Measurements from ENCODE around the gene SGCD.

Gene SGCD

DNA sequence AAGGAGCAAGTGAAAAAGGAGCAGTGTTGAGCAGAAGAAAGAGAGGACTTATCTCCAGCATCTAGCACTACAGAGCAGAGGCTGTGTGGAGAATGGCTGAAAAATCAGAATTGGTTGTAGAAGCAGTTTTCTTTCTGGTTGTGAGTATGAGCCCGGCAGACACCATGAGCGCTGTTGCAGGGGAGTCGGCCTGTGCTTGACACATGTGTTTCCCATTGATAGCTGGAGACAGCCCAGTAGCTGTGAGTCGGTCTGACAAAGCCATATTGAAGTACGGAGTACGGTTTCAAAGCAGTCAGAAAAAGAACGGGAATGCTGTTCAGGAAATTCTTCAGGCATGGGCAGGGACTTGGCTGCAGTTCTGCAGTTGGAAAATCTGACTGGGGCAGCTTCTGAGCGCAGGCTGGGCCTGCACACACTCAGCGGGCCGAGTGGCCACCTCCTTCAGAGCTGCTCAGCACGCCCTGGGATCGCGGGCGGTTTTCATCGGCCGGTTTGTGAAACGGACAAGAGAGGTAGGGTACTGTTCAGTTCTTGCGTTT lies at the start of gene SGCD:
TSS of gene SGCD (plus strand) at position 447 of the 542 bp plus-strand sequence.
- no peak for DNase-seq

DNA sequence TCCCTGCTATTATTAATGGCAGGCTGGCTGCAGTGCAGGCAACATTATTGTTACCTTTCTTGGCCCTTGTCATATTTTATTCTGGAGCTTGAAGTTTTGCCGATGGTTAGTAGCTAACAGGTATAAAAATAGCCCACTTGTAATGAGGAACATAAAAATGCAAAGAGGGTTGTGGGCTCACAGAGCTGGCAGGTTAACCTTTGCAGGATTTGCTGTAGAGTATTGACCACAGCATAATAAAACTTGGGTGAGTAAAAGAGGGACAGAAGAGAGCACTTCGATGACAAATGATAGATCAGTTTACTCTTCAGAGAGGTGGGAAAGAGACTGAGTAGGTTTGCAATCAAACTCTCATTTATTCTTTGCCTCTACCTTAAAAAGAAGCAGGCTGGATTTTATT lies 49.7 kb upstream of the SGCD start:
- no peak for DNase-seq

GRCh38 chr5:156295431-156295830 lies 31.5 kb upstream of the SGCD start:
- DNase-seq: no peak

DNA sequence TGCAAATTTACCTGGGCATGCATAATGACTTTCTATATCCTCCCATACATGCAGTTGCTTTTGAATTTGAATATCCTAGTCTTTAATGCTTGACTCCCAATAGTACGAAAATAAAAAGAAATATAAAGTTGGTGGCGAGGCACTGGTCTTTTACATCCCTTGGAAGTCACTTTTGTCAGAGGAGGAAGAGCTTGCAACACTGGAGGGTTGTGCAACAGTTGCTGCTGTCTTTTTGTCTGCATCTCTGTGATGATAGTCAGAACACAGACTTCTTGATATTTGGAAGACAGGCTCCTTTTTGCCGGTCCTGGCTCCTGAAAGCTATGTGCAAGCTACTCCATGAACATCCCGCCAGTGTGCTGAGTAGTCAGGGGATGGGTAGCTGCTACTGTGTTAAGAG lies 16.8 kb upstream of the SGCD start:
- DNase-seq: no peak

DNA sequence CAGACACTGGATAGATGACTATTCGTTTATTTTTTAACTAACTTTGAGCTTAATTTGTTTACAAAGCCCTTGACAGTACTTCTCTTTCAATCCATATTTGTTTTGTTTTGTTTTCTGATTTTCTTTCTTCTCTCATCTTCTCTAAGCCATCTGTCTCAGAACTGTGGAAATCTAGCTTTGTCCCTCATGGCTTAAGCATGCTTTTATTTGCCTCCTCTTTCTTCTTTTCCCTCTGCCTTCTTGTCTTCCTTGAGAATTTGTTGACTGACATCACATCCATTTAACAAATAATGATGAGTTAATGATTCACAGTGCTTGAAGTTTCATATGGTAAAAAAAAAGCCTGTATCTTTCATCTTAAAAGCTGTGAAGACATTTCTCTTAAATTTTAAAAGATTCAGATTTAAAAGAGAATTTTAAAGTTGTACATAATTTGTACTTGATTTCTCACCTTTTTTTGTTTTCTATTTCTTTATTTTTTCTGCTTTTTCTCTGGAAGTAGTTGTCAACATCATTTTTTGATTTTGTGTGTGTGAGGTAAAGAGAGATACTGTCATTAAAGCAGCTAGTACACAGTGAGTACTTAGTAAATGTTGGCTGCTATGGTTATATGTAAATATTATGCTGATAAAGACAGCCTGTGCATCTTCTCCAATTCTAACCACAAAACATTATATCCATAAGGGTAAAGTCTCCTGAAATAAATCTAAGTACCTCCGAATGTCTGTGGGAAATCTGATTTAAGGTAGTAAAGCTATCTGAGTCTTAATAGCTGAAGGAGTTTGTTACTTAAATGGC lies 13.9 kb upstream of the SGCD start:
- no peak for DNase-seq

- DNase-seq: no peak
Measured at GRCh38 chr5:156314416-156314815, 12.5 kb upstream of the SGCD start.

DNA sequence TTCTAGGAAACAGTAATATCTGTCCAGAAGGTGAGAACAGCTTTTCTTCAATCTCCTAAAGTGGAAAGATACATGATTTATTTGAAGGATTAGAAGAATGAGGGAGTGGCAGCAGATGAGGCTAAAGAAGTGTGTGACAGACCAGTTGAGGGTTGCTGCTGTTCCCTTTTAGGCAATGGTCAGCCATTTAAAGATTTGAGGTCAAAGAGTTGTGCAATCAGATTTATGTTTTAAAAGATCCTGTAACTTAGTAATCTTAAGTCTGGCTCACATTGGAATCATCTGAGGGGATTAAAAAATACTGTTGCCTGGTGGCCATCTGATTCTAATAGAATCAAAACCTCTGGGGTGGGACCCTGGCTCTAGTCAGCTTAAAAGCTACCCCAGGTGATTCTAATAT lies 4.3 kb upstream of the SGCD start:
- no peak for DNase-seq

DNA sequence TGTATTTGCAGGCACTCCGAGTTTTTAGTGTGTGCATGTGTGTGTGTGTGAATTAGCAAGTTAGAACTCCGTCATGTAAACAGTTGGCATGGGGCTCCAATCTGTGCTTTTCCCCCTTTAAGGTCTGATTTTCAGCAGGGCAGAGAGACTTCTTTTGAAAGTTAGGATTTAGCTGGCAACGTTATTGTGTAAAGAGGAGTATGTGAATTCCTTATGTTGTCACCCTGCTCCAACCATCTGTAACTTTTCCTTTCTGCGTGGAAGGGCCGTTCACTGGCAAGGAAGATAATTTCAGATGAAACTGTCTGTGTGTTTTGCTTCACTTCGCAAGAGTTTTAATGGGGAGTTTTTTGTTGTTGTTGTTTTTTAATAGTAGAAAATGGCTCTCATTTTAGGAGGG lies 332 bp downstream of the SGCD start:
- DNase-seq: no peak

DNA sequence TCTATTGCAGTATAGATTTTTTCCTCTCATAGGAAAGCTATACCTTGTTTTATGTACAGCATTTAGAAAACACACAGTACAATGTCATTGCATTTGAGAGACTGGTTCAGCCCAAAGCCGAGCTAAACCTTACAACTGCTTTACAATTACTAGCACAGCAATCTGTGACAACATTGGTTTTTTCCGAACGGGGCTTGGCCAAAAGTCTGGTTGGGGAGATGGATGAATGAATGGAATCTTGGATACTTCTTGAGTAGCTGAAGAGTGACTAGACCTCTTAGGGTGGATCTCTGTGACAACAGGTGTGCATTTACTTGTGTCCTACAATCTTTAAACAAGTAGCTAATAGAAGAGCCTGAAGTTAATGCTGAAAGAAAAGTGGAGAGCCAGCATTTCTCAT lies 1.2 kb downstream of the SGCD start:
- DNase-seq: no peak

- no peak for DNase-seq
Measured at GRCh38 chr5:156328766-156329165, 1.8 kb downstream of the SGCD start.

DNA sequence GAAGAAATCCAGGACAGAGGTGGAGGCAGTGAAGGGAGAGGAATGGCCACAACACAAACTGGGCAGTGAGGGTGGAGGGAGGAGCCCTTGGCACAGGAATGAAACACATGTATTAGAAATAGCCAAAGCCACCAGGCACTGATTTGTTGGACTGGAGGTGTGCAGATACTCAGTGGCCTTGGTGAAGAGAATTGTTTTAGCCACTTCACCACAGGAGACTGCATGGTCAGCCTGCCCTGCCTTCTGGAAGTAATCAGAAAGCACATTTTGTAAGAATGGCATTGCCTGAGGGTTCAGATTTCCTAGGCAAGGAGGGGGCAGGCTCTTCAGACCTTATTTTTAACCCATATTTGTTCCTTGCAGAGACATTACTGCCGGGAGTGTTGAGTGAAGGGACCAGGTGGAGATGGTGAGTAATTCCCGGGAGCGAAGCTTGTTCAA lies 2.2 kb downstream of the SGCD start:
- DNase-seq: no peak

- DNase-seq: no peak
Measured at GRCh38 chr5:156330141-156330870, 3.3 kb downstream of the SGCD start.

- DNase-seq: no peak
Measured at GRCh38 chr5:156331181-156331580, 4.2 kb downstream of the SGCD start.

- no peak for DNase-seq
Measured at GRCh38 chr5:156331845-156332244, 4.9 kb downstream of the SGCD start.

GRCh38 chr5:156332245-156332644 lies 5.3 kb downstream of the SGCD start:
- no peak for DNase-seq

DNA sequence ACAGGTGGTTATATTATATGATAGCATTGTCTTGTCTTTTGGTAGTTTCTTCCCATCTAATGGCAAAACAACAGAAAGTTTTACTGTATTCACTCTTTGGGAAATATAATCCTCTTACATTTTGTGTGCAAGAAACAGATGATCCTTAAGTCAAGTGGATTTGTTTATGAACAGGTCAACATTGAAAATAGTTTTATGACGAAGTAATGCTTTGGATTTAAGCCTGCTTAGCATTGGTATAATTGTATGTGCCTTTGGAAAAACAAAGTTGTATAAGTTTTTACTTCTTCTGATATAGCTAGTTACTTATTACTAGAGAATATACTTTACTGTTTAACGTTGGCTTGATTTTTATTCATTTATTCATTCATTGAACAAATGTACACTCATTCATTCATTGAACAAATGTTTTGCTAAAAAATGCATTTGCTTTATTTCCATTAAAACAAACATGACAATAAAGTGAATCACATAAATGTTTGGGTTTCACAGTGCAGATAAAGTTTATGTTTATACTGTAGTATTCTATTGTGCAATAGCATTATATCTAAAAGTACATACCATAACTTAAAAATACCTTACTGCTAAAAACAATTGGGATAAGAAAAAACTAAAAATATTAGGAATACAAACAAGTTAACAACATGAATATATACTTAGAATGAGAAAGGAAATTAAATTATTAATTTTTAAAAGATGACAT lies 12.3 kb downstream of the SGCD start:
- DNase-seq: no peak

- no peak for DNase-seq
Measured at GRCh38 chr5:156340893-156341292, 13.9 kb downstream of the SGCD start.

DNA sequence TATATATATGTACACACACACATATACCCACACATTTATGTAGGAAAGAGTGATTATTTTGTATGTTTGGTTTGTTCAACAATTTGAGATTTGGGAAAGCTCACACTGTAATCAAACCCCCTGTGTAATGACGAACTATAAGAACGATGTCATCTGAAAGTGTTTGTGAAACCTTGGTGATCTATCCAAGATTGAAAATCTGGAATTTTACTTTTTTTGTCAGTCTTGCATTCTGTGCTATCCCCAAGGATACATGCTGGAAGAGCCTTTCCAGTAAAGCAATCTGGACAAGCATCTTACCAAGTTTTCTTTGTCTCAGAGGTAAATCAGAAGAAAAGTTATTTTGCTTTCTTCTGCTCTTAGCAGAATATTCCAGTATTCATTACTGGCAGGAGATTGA lies 23.3 kb downstream of the SGCD start:
- no peak for DNase-seq

DNA sequence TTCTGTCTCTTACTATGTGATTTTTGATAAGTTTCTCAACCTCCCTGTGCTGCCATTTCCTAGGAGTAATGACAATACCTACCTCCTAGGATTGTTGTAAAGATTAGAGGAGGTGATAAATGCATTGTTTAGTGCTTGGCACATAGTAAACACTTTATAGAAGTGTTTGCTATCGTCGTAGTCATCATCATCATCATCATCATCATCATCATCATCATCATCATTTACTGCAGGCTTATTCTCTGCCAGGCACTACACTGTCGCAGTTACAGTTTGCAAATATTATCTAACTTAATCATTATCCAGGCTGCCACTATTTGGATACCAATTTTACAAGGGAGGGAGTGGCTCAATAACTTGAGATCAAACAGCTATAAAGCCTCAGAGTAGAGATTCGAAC lies 24.5 kb downstream of the SGCD start:
- no peak for DNase-seq

GRCh38 chr5:156354571-156354970 lies 27.6 kb downstream of the SGCD start:
- no peak for DNase-seq

GRCh38 chr5:156356238-156356637 lies 29.3 kb downstream of the SGCD start:
- no peak for DNase-seq

DNA sequence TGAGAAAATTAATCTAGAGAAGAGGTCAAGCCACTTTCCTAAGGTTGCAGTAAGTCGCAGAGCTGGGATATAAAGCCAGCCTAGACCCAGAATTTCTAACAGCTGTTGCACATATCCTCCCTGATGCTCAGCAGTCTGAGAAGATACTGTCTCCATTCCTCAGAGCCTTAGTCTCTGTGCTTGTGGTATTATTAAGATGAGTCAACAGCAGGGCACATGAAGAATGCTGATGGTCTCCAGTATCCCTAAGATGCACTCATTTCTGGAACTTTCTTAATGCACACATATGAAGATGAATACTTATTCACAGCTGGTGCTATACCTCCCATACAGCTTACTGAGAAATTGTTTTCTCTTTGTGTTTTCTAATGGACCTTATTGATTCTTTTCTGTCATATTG lies 32.5 kb downstream of the SGCD start:
- DNase-seq: no peak

DNA sequence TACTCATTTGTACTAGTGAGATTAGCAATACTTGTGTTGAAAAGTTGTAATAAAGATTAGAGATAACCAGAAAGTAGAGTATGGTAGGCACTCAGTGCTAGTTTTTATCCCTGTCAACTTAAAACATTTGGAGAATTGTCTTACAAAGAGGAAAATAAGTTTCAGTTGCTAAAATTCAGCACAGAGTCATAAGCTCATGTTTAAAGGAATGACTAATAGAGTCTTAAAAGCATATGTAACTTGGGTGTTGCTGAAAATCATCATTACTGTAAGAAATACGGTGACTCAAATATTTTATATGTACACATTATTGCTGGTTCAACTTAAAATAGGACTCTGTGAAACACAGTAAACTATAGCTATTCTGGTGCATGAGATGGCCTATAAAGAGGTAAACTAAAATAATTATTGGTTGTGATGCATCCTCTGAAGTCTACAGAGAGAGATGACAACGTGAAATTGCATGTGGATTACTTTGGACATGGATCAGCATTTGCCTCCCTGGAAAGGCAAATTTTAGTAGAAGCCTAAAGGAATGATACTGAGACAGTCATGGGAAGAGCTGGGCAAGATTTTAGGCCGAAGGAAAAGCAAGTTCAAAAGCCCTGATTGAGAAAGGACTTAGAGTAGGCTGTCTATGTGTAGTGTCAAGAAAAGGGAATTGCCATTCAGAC lies 34.6 kb downstream of the SGCD start:
- no peak for DNase-seq

Data from NCI-H1105 (cell line).